AG04450 (cell line): ENCODE measurements around the gene CCDC127. TPM values are rescaled to one million over a fixed set of nuclear protein-coding genes. Genes with fewer than 3 reads are reported as not detected.

Experiments used
- CTCF ChIA-PET: fragments of 300-600, 350-600 bp; formaldehyde crosslinking; extraction: SDS; loops from one replicate; lab custom pipeline; 2022; ENCODE audit warnings: antibody characterized with exemption, inconsistent platforms; lab: Charles Lee
- POLR2A ChIA-PET: fragments of 350-600 bp; formaldehyde crosslinking; extraction: SDS; loops from one replicate; lab custom pipeline; 2021; ENCODE audit warnings: antibody characterized with exemption, inconsistent platforms; lab: Yijun Ruan, JAX
- DNase-seq: peaks from one replicate; pipeline ENCODE4 v3.0.0-alpha.2; 2011; ENCODE audit warnings: low read depth, low spot score
- H3K27ac ChIP-seq: one replicate; pipeline ENCODE4 v1.5.1; 2012; ENCODE audit warnings: low read depth, low read length, control low read depth
- H3K27me3 ChIP-seq: one replicate; pipeline ENCODE4 v1.6.0; 2012; ENCODE audit warnings: low read length; ENCODE audit not compliant: control insufficient read depth, insufficient read depth
- H3K4me3 ChIP-seq: 2 replicates; pipeline ENCODE4 v1.5.1; 2011; ENCODE audit warnings: mild to moderate bottlenecking, low read depth, low read length, control low read depth
- H3K9me3 ChIP-seq: 2 replicates; pipeline ENCODE4 v1.5.1; 2012; ENCODE audit warnings: low read length; ENCODE audit not compliant: control insufficient read depth, insufficient read depth
- polyA plus RNA-seq: library from polyadenylated mRNA; depleted of rRNA; stranded (reverse); fragments of >200 nt; gene quantifications from 2 replicates; pipeline ENCODE4 v1.2.3, GENCODE V29; 2011
- TF ChIP-seq, protein P1 (sequence below): IDR thresholded peaks from 2 replicates; pipeline ENCODE4 v1.5.1; 2011; ENCODE audit warnings: low read depth, low read length, control low read depth, inconsistent platforms

The CCDC127 gene
- polyA plus RNA-seq, 1 experiment: 6.6 TPM

DNA sequence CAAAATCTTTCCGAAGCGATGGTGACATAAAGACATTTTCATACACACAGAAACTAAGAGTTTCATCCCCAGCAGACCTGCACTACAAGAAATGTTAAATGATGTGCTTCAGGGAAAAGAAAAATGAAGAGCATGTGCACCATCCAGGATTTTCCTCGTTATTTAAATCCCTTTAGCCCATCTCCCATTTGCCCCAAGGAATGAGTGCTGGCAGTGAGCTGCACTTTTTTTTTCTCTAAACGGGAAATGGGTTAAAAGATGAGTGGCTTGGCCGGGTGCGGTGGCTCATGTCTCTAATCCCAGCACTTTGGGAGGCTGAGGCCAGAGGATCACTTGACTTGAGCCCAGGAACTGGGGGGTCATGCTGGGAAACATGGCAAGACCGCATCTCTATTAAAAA, 33.5 kb downstream of the CCDC127 start:
- Histone ChIP-seq H3K27me3 (peaks cover 3% of the 10 kb centered on the region), H3K4me3 (no peak overlapping the region), H3K9me3 (no peaks in the 10 kb centered on the region; the same call in 1 of the 2 replicates), H3K27ac (no peak overlapping the region)
- POLR2A ChIA-PET: no interaction called here
- TF ChIP-seq, protein P1, sequence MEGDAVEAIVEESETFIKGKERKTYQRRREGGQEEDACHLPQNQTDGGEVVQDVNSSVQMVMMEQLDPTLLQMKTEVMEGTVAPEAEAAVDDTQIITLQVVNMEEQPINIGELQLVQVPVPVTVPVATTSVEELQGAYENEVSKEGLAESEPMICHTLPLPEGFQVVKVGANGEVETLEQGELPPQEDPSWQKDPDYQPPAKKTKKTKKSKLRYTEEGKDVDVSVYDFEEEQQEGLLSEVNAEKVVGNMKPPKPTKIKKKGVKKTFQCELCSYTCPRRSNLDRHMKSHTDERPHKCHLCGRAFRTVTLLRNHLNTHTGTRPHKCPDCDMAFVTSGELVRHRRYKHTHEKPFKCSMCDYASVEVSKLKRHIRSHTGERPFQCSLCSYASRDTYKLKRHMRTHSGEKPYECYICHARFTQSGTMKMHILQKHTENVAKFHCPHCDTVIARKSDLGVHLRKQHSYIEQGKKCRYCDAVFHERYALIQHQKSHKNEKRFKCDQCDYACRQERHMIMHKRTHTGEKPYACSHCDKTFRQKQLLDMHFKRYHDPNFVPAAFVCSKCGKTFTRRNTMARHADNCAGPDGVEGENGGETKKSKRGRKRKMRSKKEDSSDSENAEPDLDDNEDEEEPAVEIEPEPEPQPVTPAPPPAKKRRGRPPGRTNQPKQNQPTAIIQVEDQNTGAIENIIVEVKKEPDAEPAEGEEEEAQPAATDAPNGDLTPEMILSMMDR: no peak
- no peak for DNase-seq
- CTCF ChIA-PET: no interaction called here

DNA sequence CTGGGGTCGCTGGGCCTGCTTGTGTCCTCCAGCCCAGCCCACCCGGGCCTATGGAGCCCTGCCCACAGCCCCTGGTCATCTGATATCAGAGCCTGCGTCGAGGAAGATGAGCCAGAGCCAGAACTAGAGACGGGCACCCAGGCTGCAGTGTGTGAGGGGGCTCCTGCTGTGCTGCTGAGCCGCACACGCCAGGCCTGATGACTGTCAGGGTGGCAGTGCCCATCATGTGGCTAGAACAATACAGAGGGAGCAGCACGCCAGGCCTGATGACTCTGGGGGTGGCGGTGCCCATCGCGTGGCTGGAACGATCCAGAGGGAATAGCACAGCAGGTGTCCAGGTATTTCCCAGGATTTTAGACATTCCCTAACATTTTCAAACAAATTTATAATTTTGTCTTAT, 35.8 kb downstream of the CCDC127 start:
- H3K9me3 ChIP-seq: no peaks in the 10 kb centered on the region; the same call in 1 of the 2 replicates
- POLR2A ChIA-PET: no interaction called here
- H3K4me3 ChIP-seq: no peak overlapping the region
- TF ChIP-seq, protein P1: no peak
- peaks cover 12% of the 10 kb centered on the region for H3K27me3 ChIP-seq
- CTCF ChIA-PET: no interaction called here
- DNase-seq: no peak
- H3K27ac ChIP-seq: no peak overlapping the region

DNA sequence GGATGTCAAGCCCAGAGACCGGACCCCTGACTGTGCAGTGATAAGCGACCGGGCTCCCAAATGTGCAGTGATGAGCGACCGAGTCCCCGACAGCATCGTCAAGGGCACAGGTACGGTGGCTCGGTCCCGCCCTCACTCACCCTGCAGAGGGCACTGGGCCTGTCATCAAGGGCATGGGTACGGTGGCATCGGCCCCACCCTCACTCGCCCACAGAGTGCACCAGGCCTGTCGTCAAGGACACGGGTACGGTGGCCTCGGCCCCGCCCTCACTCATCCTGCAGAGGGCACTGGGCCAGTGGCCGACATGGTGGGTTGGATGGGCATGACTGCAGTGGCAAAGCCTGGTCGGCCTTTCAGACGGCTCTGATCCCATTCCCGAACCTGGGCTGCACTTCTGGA, 36.4 kb downstream of the CCDC127 start:
- no peak for DNase-seq
- Histone ChIP-seq H3K27me3 (peaks cover 12% of the 10 kb centered on the region), H3K9me3 (no peaks in the 10 kb centered on the region; the same call in 1 of the 2 replicates), H3K27ac (no peak overlapping the region), H3K4me3 (no peak overlapping the region)
- TF ChIP-seq, protein P1: no peak
- ChIA-PET CTCF (no interaction called here), POLR2A (no interaction called here)

DNA sequence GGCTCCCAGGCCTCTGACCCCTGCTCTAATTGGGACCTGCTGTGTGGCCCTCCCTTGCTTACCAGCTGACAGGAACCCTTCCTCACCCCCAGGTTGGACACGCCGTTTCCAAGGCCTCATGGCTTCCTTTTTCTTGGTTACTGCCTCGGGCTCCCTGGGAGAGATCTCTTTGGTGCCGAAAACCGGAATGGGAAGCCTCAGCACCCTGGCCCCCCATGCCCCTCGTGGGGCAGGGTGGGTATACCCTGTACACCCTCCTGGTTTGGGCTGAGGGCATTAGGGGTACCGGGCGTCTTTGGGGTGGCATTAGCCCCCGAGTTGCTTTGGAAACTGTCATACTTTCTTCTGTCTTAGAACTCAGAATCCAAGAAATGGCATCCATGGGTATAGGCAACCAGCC, 36.8 kb downstream of the CCDC127 start:
- DNase-seq: no peak
- peaks cover 12% of the 10 kb centered on the region for H3K27me3 ChIP-seq
- H3K9me3 ChIP-seq: no peaks in the 10 kb centered on the region; the same call in 1 of the 2 replicates
- no peak overlapping the region for H3K27ac ChIP-seq
- TF ChIP-seq, protein P1: no peak
- CTCF ChIA-PET: no interaction called here
- H3K4me3 ChIP-seq: no peak overlapping the region
- POLR2A ChIA-PET: no interaction called here

DNA sequence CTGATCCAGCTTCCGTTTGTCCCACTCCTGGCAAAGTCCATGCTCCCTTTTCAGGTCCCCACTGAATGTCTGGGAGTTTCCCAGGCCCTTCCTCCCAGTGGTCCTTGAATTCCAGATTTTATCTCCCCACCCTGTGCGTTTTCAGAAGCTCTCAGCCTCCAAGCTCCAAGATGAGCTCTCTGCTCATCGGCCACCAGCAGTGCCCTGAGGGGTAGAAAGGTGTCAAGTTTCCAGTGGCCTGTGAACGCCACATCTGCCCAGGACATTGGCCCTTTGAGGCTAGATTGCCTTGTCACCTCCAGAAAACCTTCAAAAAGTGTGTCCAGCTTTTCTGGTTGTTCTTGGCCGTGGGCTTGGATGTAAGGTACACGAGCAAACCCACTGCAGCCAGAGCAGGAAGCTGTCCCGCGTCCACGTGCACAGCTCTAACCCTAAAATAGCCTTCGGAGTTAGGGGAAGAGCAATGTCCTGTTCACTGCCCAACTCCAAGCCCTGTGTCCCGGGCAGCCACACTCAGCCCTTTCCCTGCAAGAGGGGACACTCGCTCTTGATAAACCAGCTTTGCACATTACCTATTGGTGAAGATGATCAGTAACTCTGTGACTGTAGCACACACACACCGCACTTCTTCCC, 37.6 kb downstream of the CCDC127 start:
- Histone ChIP-seq H3K4me3 (no peak overlapping the region), H3K27ac (no peak overlapping the region), H3K27me3 (peaks cover 12% of the 10 kb centered on the region), H3K9me3 (no peaks in the 10 kb centered on the region; the same call in 1 of the 2 replicates)
- CTCF ChIA-PET: no interaction called here
- TF ChIP-seq, protein P1: no peak
- POLR2A ChIA-PET: no interaction called here
- DNase-seq: no peak
